H1 (cell line): Measurements from ENCODE around the gene TMED3. TPM values are rescaled to one million over a fixed set of nuclear protein-coding genes. Genes with fewer than 3 reads are reported as not detected.

Experiments used
- CTCF ChIA-PET: fragments of 300-600 bp; sonication (Branson Sonifier 250); formaldehyde crosslinking; loops from one replicate; lab custom pipeline; 2021; ENCODE audit not compliant: partially characterized antibody; lab: Charles Lee
- POLR2A ChIA-PET: fragments of 300-600 bp; sonication (Branson Sonifier 250); formaldehyde crosslinking; loops from one replicate; lab custom pipeline; 2021; ENCODE audit warnings: inconsistent platforms; ENCODE audit not compliant: partially characterized antibody; lab: Charles Lee
- DNase-seq, 2 experiments: peaks; one replicate each; pipeline versions ENCODE4 v3.0.0 to v3.0.0-alpha.2; 2010 to 2022; ENCODE audit warnings: low spot score in 2 of 2, low read depth in 1 of 2, mixed read lengths in 1 of 2
- FAIRE-seq: peaks from 2 replicates; lab custom pipeline; 2011; peaks lifted over from hg19 to GRCh38; lab: Jason Lieb, UNC
- H2AFZ ChIP-seq: 2 replicates; pipeline ENCODE4 v1.8.1; 2012; ENCODE audit warnings: low read length, inconsistent platforms
- H2AK5ac ChIP-seq: 2 replicates; pipeline ENCODE4 v1.6.1; 2013; ENCODE audit warnings: low read depth, low read length
- H2BK120ac ChIP-seq: replicated peaks from 2 replicates; pipeline ENCODE3; 2013; ENCODE audit warnings: low read depth, low read length, inconsistent platforms
- H2BK12ac ChIP-seq: 2 replicates; pipeline ENCODE4 v1.6.1; 2013; ENCODE audit warnings: low read depth, low read length
- H2BK15ac ChIP-seq: 2 replicates; pipeline ENCODE4 v1.6.1; 2013; ENCODE audit warnings: low read length
- H2BK20ac ChIP-seq: 2 replicates; pipeline ENCODE4 v1.6.1; 2013; ENCODE audit warnings: low read length
- H2BK5ac ChIP-seq: 2 replicates; pipeline ENCODE4 v1.6.1; 2013; ENCODE audit warnings: low read depth, low read length
- H3K14ac ChIP-seq: 2 replicates; pipeline ENCODE4 v1.6.1; 2013; ENCODE audit warnings: inconsistent platforms; ENCODE audit not compliant: insufficient read length
- H3K18ac ChIP-seq: 2 replicates; pipeline ENCODE4 v1.6.1; 2013; ENCODE audit warnings: low read length; ENCODE audit errors: extremely low read depth
- H3K23ac ChIP-seq: 2 replicates; pipeline ENCODE4 v1.6.1; 2013; ENCODE audit warnings: inconsistent platforms; ENCODE audit not compliant: insufficient read length
- H3K23me2 ChIP-seq: 2 replicates; pipeline ENCODE4 v1.6.1; 2013; ENCODE audit warnings: low read depth, low read length
- H3K27ac ChIP-seq: 2 replicates; pipeline ENCODE4 v1.6.1; 2011; ENCODE audit warnings: low read depth, low read length, inconsistent platforms
- H3K27me3 ChIP-seq, 4 experiments: replicated peaks in 1 of 4; 1 replicate in 1 of 4; 2 replicates in 3 of 4; pipeline versions ENCODE4 v1.6.1 to v1.8.1; 2011 to 2013; ENCODE audit warnings: low read length in 3 of 4, mild to moderate bottlenecking in 3 of 4, inconsistent platforms in 2 of 4, mixed read lengths in 2 of 4, moderate library complexity in 1 of 4; ENCODE audit not compliant: control insufficient read depth in 3 of 4, insufficient read depth in 3 of 4; ENCODE audit errors: extremely low read depth in 1 of 4
- H3K36me3 ChIP-seq, 4 experiments: 2 replicates each; pipeline versions ENCODE4 v1.6.1 to v1.8.1; 2011 to 2013; ENCODE audit warnings: mild to moderate bottlenecking in 4 of 4, low read length in 3 of 4, moderate library complexity in 2 of 4, control low read depth in 1 of 4, inconsistent platforms in 1 of 4; ENCODE audit not compliant: insufficient read depth in 4 of 4, control insufficient read depth in 2 of 4
- H3K4ac ChIP-seq: replicated peaks from 2 replicates; pipeline ENCODE3; 2013; ENCODE audit warnings: low read length, low read depth, mixed read lengths, inconsistent platforms; ENCODE audit not compliant: insufficient read length
- H3K4me1 ChIP-seq, 4 experiments: replicated peaks in 1 of 4; 1 replicate in 1 of 4; 2 replicates in 3 of 4; pipeline versions ENCODE4 v1.6.1 to v1.8.1; 2011 to 2013; ENCODE audit warnings: low read length in 3 of 4, inconsistent platforms in 2 of 4, mixed read lengths in 1 of 4; ENCODE audit not compliant: insufficient read depth in 4 of 4, control insufficient read depth in 3 of 4
- H3K4me2 ChIP-seq, 2 experiments: 2 replicates each; pipeline versions ENCODE4 v1.6.1 to v1.8.1; 2011 to 2013; ENCODE audit warnings: low read depth in 2 of 2, low read length in 2 of 2, control low read depth in 1 of 2, inconsistent platforms in 1 of 2, mild to moderate bottlenecking in 1 of 2; ENCODE audit not compliant: insufficient read depth in 1 of 2
- H3K4me3 ChIP-seq, 4 experiments: fragments of 200-600, 300-600 bp in 1 of 4; sonication (generic), shearing (Covaris generic), sonication (Bioruptor Twin) in 1 of 4; 2 replicates each; pipeline versions ENCODE4 v1.5.1 to v1.8.1; 2011 to 2016; ENCODE audit warnings: low read length in 4 of 4, low read depth in 3 of 4, control low read depth in 2 of 4, inconsistent platforms in 2 of 4, mild to moderate bottlenecking in 2 of 4, mixed read lengths in 1 of 4, moderate library complexity in 1 of 4; ENCODE audit not compliant: insufficient read depth in 2 of 4; ENCODE audit errors: extremely low read depth in 1 of 4
- H3K56ac ChIP-seq: replicated peaks from 2 replicates; pipeline ENCODE3; 2013; ENCODE audit warnings: low read depth, mild to moderate bottlenecking, mixed read lengths, low read length, inconsistent platforms; ENCODE audit not compliant: insufficient read length
- H3K79me1 ChIP-seq: 2 replicates; pipeline ENCODE4 v1.6.1; 2013; ENCODE audit warnings: low read depth, low read length, control low read depth
- H3K79me2 ChIP-seq, 2 experiments: 2 replicates each; pipeline versions ENCODE4 v1.6.1 to v1.8.1; 2012 to 2013; ENCODE audit warnings: low read length in 2 of 2, mild to moderate bottlenecking in 2 of 2, inconsistent platforms in 1 of 2; ENCODE audit not compliant: insufficient read depth in 2 of 2, control insufficient read depth in 1 of 2
- H3K9ac ChIP-seq, 4 experiments: replicated peaks in 1 of 4; 1 replicate in 1 of 4; 2 replicates in 3 of 4; pipeline versions ENCODE4 v1.6.1 to v1.8.1; 2011 to 2013; ENCODE audit warnings: low read depth in 3 of 4, low read length in 3 of 4, control low read depth in 2 of 4, mild to moderate bottlenecking in 2 of 4, moderate library complexity in 2 of 4, inconsistent platforms in 1 of 4; ENCODE audit errors: extremely low read depth in 1 of 4
- H3K9me3 ChIP-seq, 2 experiments: 2 replicates each; pipeline versions ENCODE4 v1.6.1 to v1.8.1; 2012 to 2013; ENCODE audit warnings: mild to moderate bottlenecking in 2 of 2, moderate library complexity in 2 of 2, control low read depth in 1 of 2, inconsistent platforms in 1 of 2, low read depth in 1 of 2, low read length in 1 of 2, mixed read lengths in 1 of 2; ENCODE audit not compliant: insufficient read depth in 2 of 2
- H4K20me1 ChIP-seq, 2 experiments: replicated peaks in 1 of 2; 2 replicates each; pipeline versions ENCODE3 to v1.8.1; 2011 to 2013; ENCODE audit warnings: inconsistent platforms in 2 of 2, low read length in 2 of 2, mild to moderate bottlenecking in 1 of 2; ENCODE audit not compliant: insufficient read depth in 2 of 2, control insufficient read depth in 1 of 2
- H4K5ac ChIP-seq: 2 replicates; pipeline ENCODE4 v1.6.1; 2013; ENCODE audit warnings: low read length, low read depth, mixed read lengths, inconsistent platforms; ENCODE audit not compliant: insufficient read length
- H4K8ac ChIP-seq: 2 replicates; pipeline ENCODE4 v1.8.0; 2013; ENCODE audit warnings: mild to moderate bottlenecking, moderate library complexity, low read length, inconsistent platforms; ENCODE audit not compliant: insufficient read depth; ENCODE audit errors: extremely low read depth
- H4K91ac ChIP-seq: replicated peaks from 2 replicates; pipeline ENCODE3; 2013; ENCODE audit warnings: low read length, mixed read lengths, inconsistent platforms; ENCODE audit not compliant: insufficient read length
- CTBP2 ChIP-seq: IDR thresholded peaks from 2 replicates; pipeline ENCODE4 v1.7.0; 2011; ENCODE audit warnings: borderline replicate concordance, mild to moderate bottlenecking, moderate library complexity, mixed read lengths, low read length; ENCODE audit not compliant: insufficient read depth, insufficient read length
- HDAC6 ChIP-seq: IDR thresholded peaks from one replicate; pipeline ENCODE4 v1.7.1; 2012; ENCODE audit warnings: low read depth, mild to moderate bottlenecking, inconsistent platforms, low read length, moderate library complexity
- KDM4A ChIP-seq: IDR thresholded peaks from one replicate; pipeline ENCODE4 v1.7.1; 2012; ENCODE audit warnings: low read depth, mild to moderate bottlenecking, moderate library complexity, low read length, inconsistent platforms; ENCODE audit not compliant: severe bottlenecking
- PHF8 ChIP-seq: fragments of 200-600 bp; sonication (generic); conservative IDR thresholded peaks from 2 replicates; pipeline ENCODE4 v1.7.1; 2012; ENCODE audit warnings: low read depth, mild to moderate bottlenecking, inconsistent platforms, low read length, moderate library complexity
- POU5F1 ChIP-seq: IDR thresholded peaks from 2 replicates; pipeline ENCODE4 v1.6.1; 2011; ENCODE audit warnings: low read depth, mild to moderate bottlenecking, low read length, moderate library complexity
- SP2 ChIP-seq: IDR thresholded peaks from 2 replicates; pipeline ENCODE4 v1.6.1; 2012; ENCODE audit warnings: mild to moderate bottlenecking, low read length, inconsistent platforms
- SRF ChIP-seq: IDR thresholded peaks from 2 replicates; pipeline ENCODE4 v1.6.1; 2011; ENCODE audit warnings: mild to moderate bottlenecking, low read depth, low read length, moderate library complexity
- TBP ChIP-seq: IDR thresholded peaks from 2 replicates; pipeline ENCODE4 v1.6.1; 2011; ENCODE audit warnings: low read depth, low read length, improper control_type of control experiment
- WGBS, 2 experiments: shearing (Covaris generic) in 1 of 2; methylation state at CpG; one replicate each; pipeline versions ENCODE4 v1.1.6 to v1.1.7; 2013 to 2015; ENCODE audit warnings: low lambda C conversion rate in 2 of 2, mixed read lengths in 2 of 2, inconsistent platforms in 1 of 2, low coverage in 1 of 2, missing lambda C conversion rate in 1 of 2; ENCODE audit not compliant: insufficient replicate concordance in 2 of 2, insufficient coverage in 1 of 2, insufficient read length in 1 of 2; ENCODE audit errors: extremely low coverage in 1 of 2, missing lambda C conversion rate in 1 of 2; 5-methylcytosine and 5-hydroxymethylcytosine counted together
- polyA plus RNA-seq, 7 experiments: library from polyadenylated mRNA; depleted of rRNA in 3 of 7; stranded (reverse) in 5 of 7; unstranded in 2 of 7; fragments of >200 nt in 5 of 7; fragments of 200-250 nt in 2 of 7; gene quantifications; 1 replicate in 5 of 7; 2 replicates in 1 of 7; 4 replicates in 1 of 7; pipeline versions ENCODE4 v1.2.1 to v1.2.3, GENCODE V29; 2011 to 2013; ENCODE audit warnings: missing spikeins in 2 of 7, mixed read lengths in 2 of 7
- total RNA-seq: library from RNA; stranded (reverse); fragmentation: NEBNext Ultra II Directional; extraction: Animal tissue kit (Norgen Biotek cat#: 25700); gene quantifications from 2 replicates; pipeline ENCODE4 v1.2.1, GENCODE V29; 2021
- TF ChIP-seq, protein P1 (sequence below), 3 experiments: IDR thresholded peaks; 1 replicate in 2 of 3; 2 replicates in 1 of 3; pipeline versions ENCODE4 v1.5.1 to v1.6.1; 2011; ENCODE audit warnings: low read length in 3 of 3, mild to moderate bottlenecking in 3 of 3, inconsistent platforms in 2 of 3, low read depth in 1 of 3, moderate library complexity in 1 of 3; ENCODE audit not compliant: insufficient read depth in 1 of 3; ENCODE audit errors: control extremely low read depth in 1 of 3
- TF ChIP-seq, protein P2 (sequence below): IDR thresholded peaks from 2 replicates; pipeline ENCODE4 v1.6.1; 2012; ENCODE audit warnings: low read length, inconsistent platforms

TMED3 gene
- total and polyA plus RNA-seq, 2 of the 8 experiments (the other 6 are each of a cell fraction or from before 2014, with no cell fraction given), result 50.2 to 110 TPM

DNA sequence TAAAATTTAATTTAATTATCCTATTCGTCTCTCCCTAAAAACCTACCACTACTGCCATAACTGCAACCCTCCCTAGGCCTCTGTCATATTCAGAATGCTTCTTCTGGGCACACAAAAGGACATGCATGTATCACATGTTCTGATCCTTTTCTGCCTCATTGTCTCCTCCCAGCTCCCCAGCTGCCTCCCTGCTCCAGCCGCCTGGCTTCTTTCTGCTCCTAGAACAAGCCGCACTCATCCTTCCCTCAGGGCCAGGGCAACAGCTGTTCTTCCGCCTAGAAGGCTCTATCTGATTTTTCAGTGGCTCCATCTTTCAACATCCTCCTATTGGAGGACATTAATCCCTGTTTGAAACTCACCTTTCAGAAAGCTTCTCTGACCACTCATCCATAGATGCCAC is 38.6 kb downstream of the TMED3 start:
- no peak overlapping the region for H3K56ac ChIP-seq
- H2AFZ ChIP-seq, result no peak overlapping the region
- H3K4me1 ChIP-seq, result no peaks in the 10 kb centered on the region
- H3K23ac ChIP-seq, result no peak overlapping the region
- no peak overlapping the region for H3K14ac ChIP-seq
- H3K23me2 ChIP-seq, result no peaks in the 10 kb centered on the region
- no peak overlapping the region for H4K8ac ChIP-seq
- H2AK5ac ChIP-seq, result no peak overlapping the region
- H3K4me3 ChIP-seq, result no peak overlapping the region
- CTCF ChIA-PET, result interaction anchor here (0.6 to 2.1 kb wide), 4 partner anchors 9 to 20 kb away, joined by 4 to 14 read pairs (median 4); no protein-coding TSS in a partner anchor
- DNase-seq (no peak), FAIRE-seq (no peak)
- no peaks in the 10 kb centered on the region for H3K9me3 ChIP-seq
- H4K91ac ChIP-seq, result no peak overlapping the region
- H3K9ac ChIP-seq, result no peak overlapping the region
- no peak overlapping the region for H3K4ac ChIP-seq
- POLR2A ChIA-PET, result interaction anchor here (0.7 kb wide), 1 partner anchor 687 kb away, joined by 3 read pairs; no protein-coding TSS in a partner anchor
- H4K5ac ChIP-seq, result no peak overlapping the region
- no peak overlapping the region for H3K4me2 ChIP-seq
- H3K36me3 ChIP-seq, result no peaks in the 10 kb centered on the region; a peak in 1 of 8 replicates
- H2BK15ac ChIP-seq, result no peak overlapping the region
- no peak overlapping the region for H3K27ac ChIP-seq
- H3K79me2 ChIP-seq, result no peaks in the 10 kb centered on the region
- 89% methylated on average over 4 of the region's 4 CpGs; no CpG with 5 or more reads in 1 of the 2 experiments for WGBS, 2 experiments
- no peak overlapping the region for H3K18ac ChIP-seq
- H2BK120ac ChIP-seq, result no peak overlapping the region
- H3K27me3 ChIP-seq, result no peaks in the 10 kb centered on the region
- H2BK5ac ChIP-seq, result no peak overlapping the region
- H4K20me1 ChIP-seq, result no peaks in the 10 kb centered on the region
- H2BK20ac ChIP-seq, result no peak overlapping the region
- no peaks in the 10 kb centered on the region for H3K79me1 ChIP-seq
- H2BK12ac ChIP-seq, result no peak overlapping the region
- TF ChIP-seq SP2 (no peak), CTBP2 (no peak), HDAC6 (no peak), SRF (no peak), POU5F1 (no peak), KDM4A (no peak), TBP (no peak), PHF8 (no peak)
- TF ChIP-seq, protein P1, sequence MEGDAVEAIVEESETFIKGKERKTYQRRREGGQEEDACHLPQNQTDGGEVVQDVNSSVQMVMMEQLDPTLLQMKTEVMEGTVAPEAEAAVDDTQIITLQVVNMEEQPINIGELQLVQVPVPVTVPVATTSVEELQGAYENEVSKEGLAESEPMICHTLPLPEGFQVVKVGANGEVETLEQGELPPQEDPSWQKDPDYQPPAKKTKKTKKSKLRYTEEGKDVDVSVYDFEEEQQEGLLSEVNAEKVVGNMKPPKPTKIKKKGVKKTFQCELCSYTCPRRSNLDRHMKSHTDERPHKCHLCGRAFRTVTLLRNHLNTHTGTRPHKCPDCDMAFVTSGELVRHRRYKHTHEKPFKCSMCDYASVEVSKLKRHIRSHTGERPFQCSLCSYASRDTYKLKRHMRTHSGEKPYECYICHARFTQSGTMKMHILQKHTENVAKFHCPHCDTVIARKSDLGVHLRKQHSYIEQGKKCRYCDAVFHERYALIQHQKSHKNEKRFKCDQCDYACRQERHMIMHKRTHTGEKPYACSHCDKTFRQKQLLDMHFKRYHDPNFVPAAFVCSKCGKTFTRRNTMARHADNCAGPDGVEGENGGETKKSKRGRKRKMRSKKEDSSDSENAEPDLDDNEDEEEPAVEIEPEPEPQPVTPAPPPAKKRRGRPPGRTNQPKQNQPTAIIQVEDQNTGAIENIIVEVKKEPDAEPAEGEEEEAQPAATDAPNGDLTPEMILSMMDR (IDR thresholded peaks at IDR 0.05; ENCODE audit: control extremely low read depth in 1 of 3, insufficient read depth in 1 of 3, low read depth in 1 of 3, low read length in 3 of 3), result no peak
- TF ChIP-seq, protein P2, sequence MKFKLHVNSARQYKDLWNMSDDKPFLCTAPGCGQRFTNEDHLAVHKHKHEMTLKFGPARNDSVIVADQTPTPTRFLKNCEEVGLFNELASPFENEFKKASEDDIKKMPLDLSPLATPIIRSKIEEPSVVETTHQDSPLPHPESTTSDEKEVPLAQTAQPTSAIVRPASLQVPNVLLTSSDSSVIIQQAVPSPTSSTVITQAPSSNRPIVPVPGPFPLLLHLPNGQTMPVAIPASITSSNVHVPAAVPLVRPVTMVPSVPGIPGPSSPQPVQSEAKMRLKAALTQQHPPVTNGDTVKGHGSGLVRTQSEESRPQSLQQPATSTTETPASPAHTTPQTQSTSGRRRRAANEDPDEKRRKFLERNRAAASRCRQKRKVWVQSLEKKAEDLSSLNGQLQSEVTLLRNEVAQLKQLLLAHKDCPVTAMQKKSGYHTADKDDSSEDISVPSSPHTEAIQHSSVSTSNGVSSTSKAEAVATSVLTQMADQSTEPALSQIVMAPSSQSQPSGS, result no peak
